ENCODE data around the gene RNASE9. TPM values are rescaled to one million over a fixed set of nuclear protein-coding genes. Genes with fewer than 3 reads are reported as not detected.

RNASE9 gene
- total RNA-seq, 2 experiments from 2014 or later, result not detected

DNA sequence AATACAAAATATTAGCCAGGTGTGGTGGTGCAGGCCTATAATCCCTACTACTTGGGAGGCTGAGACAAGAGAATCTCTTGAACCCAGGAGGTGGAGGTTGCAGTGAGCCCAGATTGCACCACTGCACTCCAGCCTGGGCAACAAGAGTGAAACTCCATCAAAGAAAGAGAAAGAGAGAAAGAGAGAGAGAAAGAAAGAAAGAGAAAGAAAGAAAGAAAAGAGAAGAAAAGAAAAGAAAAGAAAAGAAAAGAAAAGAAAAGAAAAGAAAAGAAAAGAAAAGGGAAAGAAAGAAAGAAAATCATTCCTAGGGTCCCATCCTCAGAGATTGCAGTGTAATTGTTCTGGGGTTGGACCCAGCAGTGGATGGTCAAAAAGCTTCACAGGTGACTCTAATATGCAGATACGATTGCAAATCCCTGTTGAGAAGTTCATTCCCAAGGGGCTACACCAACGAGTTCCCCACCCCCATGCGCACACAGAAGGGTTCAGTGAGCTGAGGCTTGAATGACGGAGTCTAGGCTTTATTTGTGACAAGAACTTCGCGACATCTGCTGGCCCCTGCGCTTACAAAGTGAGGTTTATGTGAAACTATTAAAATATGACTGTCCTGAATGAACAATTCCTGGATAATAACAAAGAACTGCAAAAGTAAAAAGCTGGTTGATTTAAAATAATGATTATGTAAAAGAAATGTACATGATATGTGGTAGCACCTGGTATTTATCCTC is 47.7 kb upstream of the RNASE9 start:
- Mint-ChIP-seq H3K27ac (no peak overlapping the region), H3K36me3 (ENCODE audit: low read depth) (no peaks in the 10 kb centered on the region), H3K9me3 (no peaks in the 10 kb centered on the region), H3K4me3 (peak overlapping the region; percentile 43), H3K27me3 (no peaks in the 10 kb centered on the region), H3K4me1 (ENCODE audit: low read depth) (no peaks in the 10 kb centered on the region)
- no peak for TF ChIP-seq CTCF (IDR thresholded peaks at IDR 0.05)
- Histone ChIP-seq H3K4me1 (ENCODE audit: insufficient read depth, low read length) (peaks cover 26% of the 10 kb centered on the region), H3K9me3 (ENCODE audit: control insufficient read depth in 1 of 2, insufficient read depth in 1 of 2, low read length in 2 of 2) (no peaks in the 10 kb centered on the region), H3K27ac (ENCODE audit: low read depth in 1 of 2, low read length in 2 of 2) (no peak overlapping the region), H3K27me3 (ENCODE audit: control insufficient read depth in 1 of 2, insufficient read depth in 2 of 2, low read length in 2 of 2) (no peaks in the 10 kb centered on the region), H3K4me3 (ENCODE audit: low read length) (no peak overlapping the region), H3K36me3 (ENCODE audit: insufficient read depth, low read length) (no peaks in the 10 kb centered on the region)
- ChIA-PET POLR2A (interaction anchor here (1.4 to 2.7 kb wide), 5 partner anchors 23 to 267 kb away, joined by 3 to 35 read pairs (median 5); partner anchors contain the start of genes PARP2 and RNASE4), CTCF (interaction anchor here (1.0 to 2.8 kb wide), 5 partner anchors 55 to 281 kb away, joined by 3 to 14 read pairs (median 7); no protein-coding TSS in a partner anchor)
- ATAC-seq (ENCODE audit: poor library complexity), result no peak
- intact Hi-C loops (cut with DNase I, micrococcal nuclease), result loop anchor here (1.0 to 5.0 kb wide), 5 partner anchors 154 to 281 kb away; partner anchors contain the start of genes OSGEP (in 2 of the 2) and APEX1 (in 1 of the 2)
- DNase-seq, result no peak

GRCh38 chr14:20607617-20608016 is 46.8 kb upstream of the RNASE9 start:
- Histone ChIP-seq H3K4me3 (ENCODE audit: low read length) (no peak overlapping the region), H3K36me3 (ENCODE audit: insufficient read depth, low read length) (no peaks in the 10 kb centered on the region), H3K27me3 (ENCODE audit: control insufficient read depth in 1 of 2, insufficient read depth in 2 of 2, low read length in 2 of 2) (no peaks in the 10 kb centered on the region), H3K27ac (ENCODE audit: low read depth in 1 of 2, low read length in 2 of 2) (no peak overlapping the region), H3K4me1 (ENCODE audit: insufficient read depth, low read length) (peaks cover 19% of the 10 kb centered on the region), H3K9me3 (ENCODE audit: control insufficient read depth in 1 of 2, insufficient read depth in 1 of 2, low read length in 2 of 2) (no peaks in the 10 kb centered on the region)
- ChIA-PET CTCF (interaction anchor here (0.8 to 0.9 kb wide), 2 partner anchors 84 to 280 kb away, joined by 3 read pairs; no protein-coding TSS in a partner anchor), POLR2A (interaction anchor here (1.5 kb wide), 1 partner anchor 280 kb away, joined by 3 read pairs; no protein-coding TSS in a partner anchor)
- DNase-seq (no peak), ATAC-seq (ENCODE audit: poor library complexity) (no peak)
- peak overlapping the region; percentile 13 for H3K4me3 Mint-ChIP-seq
- intact Hi-C loops (cut with DNase I, micrococcal nuclease), result loop anchor here (2.0 to 5.0 kb wide), 3 partner anchors 153 to 193 kb away; partner anchors contain the start of genes OSGEP (in 2 of the 2) and APEX1 (in 1 of the 2)
- no peaks in the 10 kb centered on the region for H3K27me3 Mint-ChIP-seq
- no peaks in the 10 kb centered on the region for H3K4me1 Mint-ChIP-seq (ENCODE audit: low read depth)
- no peaks in the 10 kb centered on the region for H3K9me3 Mint-ChIP-seq
- H3K36me3 Mint-ChIP-seq (ENCODE audit: low read depth), result no peaks in the 10 kb centered on the region
- no peak for TF ChIP-seq CTCF (IDR thresholded peaks at IDR 0.05)
- H3K27ac Mint-ChIP-seq, result no peak overlapping the region

GRCh38 chr14:20606902-20607242 is 46.0 kb upstream of the RNASE9 start:
- Histone ChIP-seq H3K4me3 (ENCODE audit: low read length) (no peak overlapping the region), H3K27ac (ENCODE audit: low read depth in 1 of 2, low read length in 2 of 2) (no peak overlapping the region), H3K9me3 (ENCODE audit: control insufficient read depth in 1 of 2, insufficient read depth in 1 of 2, low read length in 2 of 2) (no peaks in the 10 kb centered on the region), H3K27me3 (ENCODE audit: control insufficient read depth in 1 of 2, insufficient read depth in 2 of 2, low read length in 2 of 2) (no peaks in the 10 kb centered on the region), H3K4me1 (ENCODE audit: insufficient read depth, low read length) (peaks cover 15% of the 10 kb centered on the region), H3K36me3 (ENCODE audit: insufficient read depth, low read length) (no peaks in the 10 kb centered on the region)
- no peak for DNase-seq
- ChIA-PET POLR2A (interaction anchor here (1.5 kb wide), 1 partner anchor 279 kb away, joined by 3 read pairs; no protein-coding TSS in a partner anchor), CTCF (interaction anchor here (0.8 to 0.9 kb wide), 2 partner anchors 84 to 280 kb away, joined by 3 read pairs; no protein-coding TSS in a partner anchor)
- Mint-ChIP-seq H3K9me3 (no peaks in the 10 kb centered on the region), H3K4me1 (ENCODE audit: low read depth) (no peaks in the 10 kb centered on the region), H3K4me3 (no peak overlapping the region), H3K27ac (no peak overlapping the region), H3K27me3 (no peaks in the 10 kb centered on the region), H3K36me3 (ENCODE audit: low read depth) (no peaks in the 10 kb centered on the region)
- no peak for ATAC-seq (ENCODE audit: poor library complexity)
- no peak for TF ChIP-seq CTCF (IDR thresholded peaks at IDR 0.05)
- intact Hi-C loops (cut with DNase I, micrococcal nuclease), result loop anchor here in 1 of 2 experiments (5.0 kb wide), 1 partner anchor 155 kb away; the partner anchor contains the start of gene OSGEP
